ENCODE data around the gene KRTAP16-1.

GRCh38 chr17:41278176-41278955 is 30.7 kb downstream of the KRTAP16-1 start:
- TF ChIP-seq CTCF (IDR thresholded peaks at IDR 0.05) (no peak), POLR2A (IDR thresholded peaks at IDR 0.05) (no peak)
